BE2C (cell line): Measurements from ENCODE around the gene TPH2.

Experiments
- DNase-seq: peaks from one replicate; pipeline ENCODE4 v3.0.0-alpha.2; 2020
- H3K27me3 ChIP-seq: fragments of 250-450 bp; sonication (Bioruptor Pico); 2 replicates; pipeline ENCODE4 v1.5.1; 2020; ENCODE audit warnings: mild to moderate bottlenecking
- H3K36me3 ChIP-seq: fragments of 250-450 bp; sonication (Bioruptor Pico); 2 replicates; pipeline ENCODE4 v1.5.1; 2020; ENCODE audit warnings: mild to moderate bottlenecking
- H3K4me1 ChIP-seq: fragments of 250-450 bp; sonication (Bioruptor Pico); 2 replicates; pipeline ENCODE4 v1.5.1; 2020
- H3K4me3 ChIP-seq: 2 replicates; pipeline ENCODE4 v1.5.1; 2011; ENCODE audit warnings: low read depth, low read length
- H3K9me3 ChIP-seq: fragments of 250-450 bp; sonication (Bioruptor Pico); 2 replicates; pipeline ENCODE4 v1.5.1; 2020
- CTCF ChIP-seq: IDR thresholded peaks from 2 replicates; pipeline ENCODE4 v1.5.1; 2012; ENCODE audit warnings: mild to moderate bottlenecking, low read depth, low read length

The TPH2 gene

GRCh38 chr12:71954083-71954778, 15.6 kb downstream of the TPH2 start:
- DNase-seq, result no peak
- no peak for TF ChIP-seq CTCF
- Histone ChIP-seq H3K27me3 (peaks cover 3% of the 10 kb centered on the region), H3K4me3 (no peak overlapping the region), H3K9me3 (no peaks in the 10 kb centered on the region), H3K4me1 (no peaks in the 10 kb centered on the region), H3K36me3 (no peaks in the 10 kb centered on the region)

GRCh38 chr12:71954861-71955260, 16.2 kb downstream of the TPH2 start:
- Histone ChIP-seq H3K9me3 (no peaks in the 10 kb centered on the region), H3K36me3 (no peaks in the 10 kb centered on the region), H3K4me1 (no peaks in the 10 kb centered on the region), H3K4me3 (no peak overlapping the region), H3K27me3 (peaks cover 3% of the 10 kb centered on the region)
- no peak for TF ChIP-seq CTCF
- no peak for DNase-seq

- H3K27me3 ChIP-seq, result peaks cover 3% of the 10 kb centered on the region
- DNase-seq, result no peak
- TF ChIP-seq CTCF, result no peak
- no peaks in the 10 kb centered on the region for H3K36me3 ChIP-seq
- no peaks in the 10 kb centered on the region for H3K4me1 ChIP-seq
- H3K9me3 ChIP-seq, result no peaks in the 10 kb centered on the region
- no peak overlapping the region for H3K4me3 ChIP-seq
Measured at GRCh38 chr12:71955970-71956369, 17.3 kb downstream of the TPH2 start.

GRCh38 chr12:71958056-71958455, 19.4 kb downstream of the TPH2 start:
- H3K9me3 ChIP-seq, result no peaks in the 10 kb centered on the region
- peaks cover 3% of the 10 kb centered on the region; the same call in 1 of the 2 replicates for H3K27me3 ChIP-seq
- TF ChIP-seq CTCF, result no peak
- DNase-seq, result no peak
- no peaks in the 10 kb centered on the region for H3K36me3 ChIP-seq
- H3K4me3 ChIP-seq, result no peak overlapping the region
- no peaks in the 10 kb centered on the region for H3K4me1 ChIP-seq

- no peaks in the 10 kb centered on the region for H3K36me3 ChIP-seq
- no peaks in the 10 kb centered on the region for H3K9me3 ChIP-seq
- H3K4me3 ChIP-seq, result no peak overlapping the region
- no peaks in the 10 kb centered on the region for H3K4me1 ChIP-seq
- no peak for DNase-seq
- no peak for TF ChIP-seq CTCF
- peaks cover 3% of the 10 kb centered on the region; the same call in 1 of the 2 replicates for H3K27me3 ChIP-seq
Measured at GRCh38 chr12:71958457-71958856, 19.8 kb downstream of the TPH2 start.

GRCh38 chr12:71958993-71959578, 20.4 kb downstream of the TPH2 start:
- DNase-seq, result no peak
- no peak for TF ChIP-seq CTCF
- no peaks in the 10 kb centered on the region for H3K9me3 ChIP-seq
- no peak overlapping the region for H3K4me3 ChIP-seq
- no peaks in the 10 kb centered on the region for H3K36me3 ChIP-seq
- H3K4me1 ChIP-seq, result no peaks in the 10 kb centered on the region
- peaks cover 3% of the 10 kb centered on the region; the same call in 1 of the 2 replicates for H3K27me3 ChIP-seq
